ENCODE measurements around the gene MB21D2.

The MB21D2 gene

GRCh38 chr3:192830291-192831110 lies 87.2 kb downstream of the MB21D2 start:
- no peak for DNase-seq

GRCh38 chr3:192827863-192828594 lies 89.6 kb downstream of the MB21D2 start:
- DNase-seq = no peak

- no peak for DNase-seq
Measured at GRCh38 chr3:192827208-192827607, 90.4 kb downstream of the MB21D2 start.

- DNase-seq = no peak
Measured at GRCh38 chr3:192826214-192827006, 91.2 kb downstream of the MB21D2 start.

GRCh38 chr3:192825657-192826200 lies 91.9 kb downstream of the MB21D2 start:
- DNase-seq = no peak

- no peak for DNase-seq
Measured at GRCh38 chr3:192825216-192825615, 92.4 kb downstream of the MB21D2 start.

GRCh38 chr3:192824313-192824712 lies 93.3 kb downstream of the MB21D2 start:
- DNase-seq = no peak

GRCh38 chr3:192821161-192821560 lies 96.5 kb downstream of the MB21D2 start:
- no peak for DNase-seq

- DNase-seq = no peak
Measured at GRCh38 chr3:192820161-192820560, 97.5 kb downstream of the MB21D2 start.

- DNase-seq = peak; percentile 14 to 16
Measured at GRCh38 chr3:192819001-192819569, 98.6 kb downstream of the MB21D2 start.

- DNase-seq = no peak
Measured at GRCh38 chr3:192818126-192818525, 99.5 kb downstream of the MB21D2 start.

- DNase-seq = no peak
Measured at GRCh38 chr3:192817506-192817905, 100.2 kb downstream of the MB21D2 start.

- no peak for DNase-seq
Measured at GRCh38 chr3:192817053-192817452, 100.6 kb downstream of the MB21D2 start.

- DNase-seq = peak in 1 of 2 donors; percentile 44
Measured at GRCh38 chr3:192816351-192816750, 101.3 kb downstream of the MB21D2 start.

GRCh38 chr3:192812743-192813383 lies 104.8 kb downstream of the MB21D2 start:
- DNase-seq = no peak

- DNase-seq = no peak
Measured at GRCh38 chr3:192805711-192806110, 111.9 kb downstream of the MB21D2 start.

GRCh38 chr3:192804502-192804901 lies 113.2 kb downstream of the MB21D2 start:
- DNase-seq = no peak

- peak in 1 of 2 donors; percentile 9 for DNase-seq
Measured at GRCh38 chr3:192802957-192803899, 114.4 kb downstream of the MB21D2 start.

- DNase-seq = no peak
Measured at GRCh38 chr3:192801985-192802384, 115.7 kb downstream of the MB21D2 start.

- no peak for DNase-seq
Measured at GRCh38 chr3:192799721-192800120, 117.9 kb downstream of the MB21D2 start.

- DNase-seq = no peak
Measured at GRCh38 chr3:192795021-192795420, 122.6 kb downstream of the MB21D2 start.

Measured in CD4-positive, alpha-beta T cell treated with Interleukin-4 for 1 hour (primary cell).